H54 (cell line): ENCODE measurements around the gene CERS6.
"Not testable (repeated sequence)": the region's sequence is repeated elsewhere in the genome, so short reads cannot be mapped to it uniquely, and the experiment has no call there.

Experiments
- DNase-seq: peaks from one replicate; pipeline ENCODE4 v3.0.0; 2011; ENCODE audit warnings: low spot score, mixed read lengths; ENCODE audit not compliant: insufficient read length
- FAIRE-seq: peaks from 3 replicates; lab custom pipeline; 2011; peaks lifted over from hg19 to GRCh38; lab: Jason Lieb, UNC
- POLR2A ChIP-seq: IDR thresholded peaks from 2 replicates; pipeline ENCODE4 v1.6.1; 2011; ENCODE audit warnings: low read depth, mild to moderate bottlenecking, low read length

Gene CERS6, protein sequence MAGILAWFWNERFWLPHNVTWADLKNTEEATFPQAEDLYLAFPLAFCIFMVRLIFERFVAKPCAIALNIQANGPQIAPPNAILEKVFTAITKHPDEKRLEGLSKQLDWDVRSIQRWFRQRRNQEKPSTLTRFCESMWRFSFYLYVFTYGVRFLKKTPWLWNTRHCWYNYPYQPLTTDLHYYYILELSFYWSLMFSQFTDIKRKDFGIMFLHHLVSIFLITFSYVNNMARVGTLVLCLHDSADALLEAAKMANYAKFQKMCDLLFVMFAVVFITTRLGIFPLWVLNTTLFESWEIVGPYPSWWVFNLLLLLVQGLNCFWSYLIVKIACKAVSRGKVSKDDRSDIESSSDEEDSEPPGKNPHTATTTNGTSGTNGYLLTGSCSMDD

DNA sequence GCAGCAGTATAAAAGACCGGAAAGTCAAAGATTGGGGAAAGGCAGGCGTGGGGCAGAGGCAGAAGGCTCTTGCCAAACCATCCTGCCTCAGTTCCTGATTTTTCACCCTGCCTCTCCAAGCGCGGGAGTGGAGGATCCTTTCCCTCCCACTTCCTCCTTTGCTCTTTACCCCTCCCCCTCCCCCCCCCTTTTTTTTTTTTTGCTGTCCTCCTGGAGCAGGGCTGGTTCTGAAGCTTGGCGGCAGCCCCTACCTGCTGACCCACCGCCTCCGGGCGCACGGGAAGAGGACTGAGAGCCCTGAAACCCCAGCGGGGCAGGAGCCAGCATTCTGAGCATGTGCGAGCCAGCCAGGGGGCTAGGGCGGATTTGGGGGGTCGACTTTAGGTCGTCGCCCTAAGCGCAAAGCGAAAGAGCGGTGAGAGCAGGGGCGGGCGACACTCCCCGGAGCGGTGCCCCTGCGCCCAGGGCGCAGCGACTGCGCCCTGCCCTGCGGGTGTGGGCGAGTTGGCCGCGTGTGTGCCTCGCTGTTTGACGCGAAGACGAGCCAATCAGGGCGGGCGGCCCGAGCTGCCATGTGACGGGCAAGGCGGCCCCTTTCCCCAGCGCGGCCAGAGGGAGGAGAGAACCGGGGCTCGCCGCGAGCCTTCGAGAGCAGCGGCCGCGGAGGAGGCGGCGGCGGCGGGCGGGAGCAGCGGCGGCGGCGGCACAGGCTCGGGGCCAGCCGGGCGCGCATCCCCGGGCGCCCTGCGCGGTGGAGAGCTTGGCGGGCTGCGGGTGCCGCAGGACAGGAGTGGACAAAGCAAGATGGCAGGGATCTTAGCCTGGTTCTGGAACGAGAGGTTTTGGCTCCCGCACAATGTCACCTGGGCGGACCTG lies at the start of gene CERS6:
CERS6 (plus strand) TSS at position 628 of the 876 bp plus-strand sequence; CDS start at position 805, 177 bp downstream.
- peak; percentile 58 for FAIRE-seq
- DNase-seq: peak; percentile 93
- peak; percentile 91 for TF ChIP-seq POLR2A

DNA sequence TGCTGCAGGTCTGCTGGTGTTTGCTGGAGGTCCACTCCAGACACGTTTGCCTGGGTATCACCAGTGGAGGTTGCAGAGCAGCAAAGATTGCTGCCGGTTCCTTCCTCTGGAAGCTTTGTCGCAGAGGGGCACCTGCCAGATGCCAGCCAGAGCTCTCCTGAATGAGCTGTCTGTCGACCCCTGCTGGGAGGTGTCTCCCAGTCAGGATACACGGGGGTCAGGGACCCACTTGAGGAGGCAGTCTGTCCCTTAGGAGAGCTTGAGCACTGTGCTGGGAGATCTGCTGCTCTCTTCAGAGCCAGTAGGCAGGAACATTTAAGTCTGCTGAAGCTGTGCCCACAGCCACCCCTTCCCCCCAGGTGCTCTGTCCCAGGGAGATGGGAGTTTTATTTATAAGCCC lies 43.8 kb upstream of the CERS6 start:
- not testable (repeated sequence) for FAIRE-seq, DNase-seq

DNA sequence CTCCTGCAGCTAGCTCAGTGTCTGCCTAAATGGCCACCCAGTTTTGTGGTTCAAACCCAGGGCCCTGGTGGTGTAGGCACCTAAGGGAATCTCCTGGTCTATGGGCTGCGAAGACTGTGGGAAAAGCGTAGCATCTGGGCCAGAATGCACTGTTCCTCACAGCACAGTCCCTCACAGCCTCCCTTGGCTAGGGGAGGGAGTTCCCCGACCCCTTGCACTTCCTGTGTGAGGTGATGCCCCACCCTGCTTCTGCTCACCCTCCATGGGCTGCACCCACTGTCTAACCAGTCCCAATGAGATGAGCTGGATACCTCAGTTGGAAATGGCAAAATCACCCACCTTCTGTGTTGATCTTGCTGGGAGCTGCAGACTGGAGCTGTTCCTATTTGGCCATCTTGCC lies 43.0 kb upstream of the CERS6 start:
- DNase-seq, FAIRE-seq: not testable (repeated sequence)

DNA sequence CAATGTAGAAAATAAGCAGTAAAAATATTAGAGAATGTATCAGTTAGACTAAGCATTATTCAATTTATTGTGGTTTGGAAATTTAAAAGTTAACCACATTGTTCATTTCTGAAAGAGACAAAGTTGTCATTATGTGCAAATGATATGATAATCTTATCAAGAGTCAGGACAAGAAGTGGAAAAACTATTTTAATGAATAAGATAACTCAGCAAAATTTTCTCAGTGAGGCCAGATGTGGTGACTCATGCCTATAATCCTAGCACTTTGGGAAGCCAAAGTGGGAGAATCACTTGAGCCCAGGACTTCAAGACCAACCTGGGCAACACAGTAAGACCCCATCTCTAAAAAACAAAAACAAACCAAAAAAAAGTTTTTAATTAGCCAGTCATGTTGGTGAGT lies 39.5 kb upstream of the CERS6 start:
- no peak for DNase-seq
- no peak for FAIRE-seq
- TF ChIP-seq POLR2A: no peak

DNA sequence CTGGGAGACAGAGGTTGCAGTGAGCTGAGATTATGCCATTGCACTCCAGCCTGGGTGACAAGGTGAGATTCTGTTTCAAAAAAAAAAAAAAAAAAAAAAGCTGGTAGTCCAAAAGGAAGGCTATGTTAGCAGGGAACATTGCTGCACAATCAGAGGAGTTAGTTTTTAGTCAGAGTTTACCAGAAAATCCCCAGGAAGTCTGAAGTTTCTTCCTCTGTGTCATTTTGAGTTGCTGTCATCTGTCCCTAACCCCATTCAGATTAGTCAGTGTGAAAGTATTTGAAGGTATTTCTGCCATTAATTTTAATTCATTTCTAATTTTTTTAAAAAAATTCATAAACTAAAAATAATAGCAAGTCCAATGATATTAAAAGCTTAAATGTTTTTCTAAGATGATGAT lies 33.5 kb upstream of the CERS6 start:
- FAIRE-seq: no peak
- TF ChIP-seq POLR2A: no peak

DNA sequence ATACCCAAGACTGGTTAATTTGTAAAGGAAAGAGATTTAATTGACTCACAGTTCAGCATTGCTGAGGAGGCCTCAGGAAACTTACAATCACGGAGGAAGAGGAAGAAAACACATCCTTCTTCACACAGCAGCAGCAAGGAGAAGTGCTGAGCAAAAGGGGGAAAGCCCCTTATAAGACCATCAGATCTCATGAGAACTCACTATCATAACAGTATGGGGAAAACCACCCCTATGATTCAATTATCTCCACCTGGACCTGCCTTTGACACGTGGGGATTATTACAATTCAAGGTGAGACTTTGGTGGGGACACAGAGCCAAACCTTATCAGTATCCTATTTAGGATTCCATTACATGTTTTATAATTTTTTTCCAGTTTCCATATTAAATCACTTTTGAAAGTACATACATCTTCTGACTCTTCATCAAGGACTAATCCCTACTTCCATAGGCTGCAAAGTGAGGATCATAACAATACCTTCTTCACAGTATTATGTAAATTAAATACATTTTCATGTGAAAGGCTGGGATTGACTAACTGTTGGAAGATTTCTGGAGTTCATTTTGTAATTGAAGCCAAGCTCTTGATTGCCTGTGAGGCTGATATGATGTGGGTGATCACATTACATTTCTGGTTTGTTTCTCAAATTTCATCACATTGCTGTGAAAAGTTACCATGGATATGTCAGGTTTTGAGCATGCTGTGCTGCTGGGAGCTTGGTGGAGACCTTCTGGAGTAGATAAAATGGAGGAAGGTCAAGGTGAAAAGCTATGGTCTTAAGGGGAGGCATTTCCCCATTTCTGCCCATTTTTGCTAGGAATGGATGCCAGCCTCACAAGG lies 31.7 kb upstream of the CERS6 start:
- DNase-seq: no peak
- TF ChIP-seq POLR2A: no peak
- FAIRE-seq: no peak

More for the DNA sequence above, 33.5 kb upstream of the CERS6 start:
- no peak for DNase-seq

DNA sequence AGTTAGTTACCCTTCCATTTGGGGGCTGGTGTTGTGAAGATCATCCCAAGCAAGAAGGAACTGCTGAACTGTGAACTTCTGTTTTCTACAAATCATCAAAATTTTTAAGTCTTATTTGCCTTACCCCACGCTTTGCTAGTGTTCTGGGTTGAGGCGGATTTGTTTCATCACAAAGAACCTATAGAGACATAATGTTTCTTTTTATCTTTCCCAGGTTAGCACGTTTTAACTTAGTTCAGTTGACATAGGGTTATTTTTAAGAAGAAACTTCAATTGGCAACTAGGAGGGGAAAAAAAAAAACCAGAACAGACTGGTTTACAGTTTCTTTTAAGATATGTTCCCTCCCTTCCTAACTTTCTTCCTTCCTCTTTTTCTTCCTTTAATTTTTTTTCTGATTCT lies 31.1 kb upstream of the CERS6 start:
- FAIRE-seq (no peak), DNase-seq (no peak)
- no peak for TF ChIP-seq POLR2A

DNA sequence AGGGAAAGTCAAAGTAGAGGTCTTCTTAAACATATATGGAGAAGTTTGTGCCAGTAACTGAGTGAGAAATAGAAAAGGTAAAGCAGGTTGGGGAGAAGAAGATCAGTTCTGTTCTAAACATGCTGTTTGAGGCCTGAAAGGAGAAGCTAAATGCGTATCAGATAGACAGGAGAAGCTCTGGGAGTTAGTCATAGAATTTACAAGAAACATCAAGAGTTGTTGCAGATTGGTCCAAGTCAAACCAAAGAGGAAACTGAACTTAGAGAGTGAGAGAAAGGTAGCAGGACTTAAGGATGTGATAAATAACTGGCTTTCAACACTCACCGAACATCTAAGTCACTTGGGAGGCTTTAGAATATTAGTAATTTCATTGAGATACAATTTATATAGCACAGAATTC lies 29.2 kb upstream of the CERS6 start:
- no peak for FAIRE-seq
- no peak for DNase-seq
- no peak for TF ChIP-seq POLR2A

DNA sequence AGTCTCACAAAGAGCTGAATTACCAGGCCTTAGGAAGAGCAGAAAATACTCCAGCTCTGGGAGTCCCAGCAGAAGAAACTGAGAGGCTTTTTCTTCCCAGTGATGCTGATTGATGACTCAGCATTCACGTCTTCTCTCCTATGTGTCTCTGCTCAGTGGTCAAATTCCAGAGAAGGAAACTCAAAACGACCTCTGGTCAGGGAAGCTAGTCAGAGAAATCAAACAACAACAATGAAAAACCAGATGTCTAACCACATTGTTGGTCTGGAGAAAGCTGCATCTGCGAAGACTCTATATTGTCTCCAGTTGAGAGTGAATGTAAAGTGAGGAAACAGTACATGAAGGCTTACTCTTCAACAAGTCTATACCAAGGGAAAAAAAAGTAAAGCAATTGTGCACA lies 28.6 kb upstream of the CERS6 start:
- no peak for TF ChIP-seq POLR2A
- DNase-seq: no peak
- FAIRE-seq: peak; percentile 33

DNA sequence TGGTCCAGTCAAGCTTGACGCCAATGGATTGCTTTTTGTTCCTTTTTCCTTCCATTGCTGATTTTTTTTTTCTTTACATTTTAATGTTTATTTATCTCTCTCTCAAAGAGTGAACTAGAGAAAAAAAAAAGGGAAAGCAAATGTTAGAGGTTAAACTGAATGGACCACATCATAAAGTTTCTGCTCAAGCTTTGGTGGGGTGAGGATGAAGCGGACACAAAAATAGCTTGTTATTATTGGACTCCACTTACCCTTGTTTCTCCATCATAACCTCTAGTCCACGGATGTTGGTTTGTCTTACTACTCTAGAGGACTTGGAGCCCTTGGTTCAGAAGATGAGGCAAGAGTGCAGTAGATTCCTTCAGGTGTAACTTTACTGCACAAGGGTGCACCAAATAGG lies 27.6 kb upstream of the CERS6 start:
- no peak for FAIRE-seq
- no peak for DNase-seq
- no peak for TF ChIP-seq POLR2A

DNA sequence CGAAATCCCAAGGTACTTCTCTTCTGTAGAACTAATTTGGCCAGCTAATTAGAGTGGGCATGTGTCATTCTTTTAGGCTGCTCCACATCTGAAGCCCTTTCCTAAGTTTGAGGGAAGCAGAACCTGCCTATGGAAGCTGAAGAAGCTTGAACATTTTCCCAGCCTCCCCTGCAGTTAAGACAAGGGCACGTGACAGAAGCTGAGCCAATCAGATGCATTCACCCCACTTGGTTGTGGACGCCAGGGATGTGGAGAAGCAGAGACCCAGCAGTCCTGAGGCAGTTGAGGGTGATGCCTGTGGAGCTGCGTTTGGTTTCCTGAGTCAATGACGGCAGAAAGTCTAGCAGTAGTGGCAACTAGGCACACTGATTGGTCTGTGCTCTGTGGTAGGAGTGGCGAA lies 26.1 kb upstream of the CERS6 start:
- FAIRE-seq (no peak), DNase-seq (no peak)
- no peak for TF ChIP-seq POLR2A

DNA sequence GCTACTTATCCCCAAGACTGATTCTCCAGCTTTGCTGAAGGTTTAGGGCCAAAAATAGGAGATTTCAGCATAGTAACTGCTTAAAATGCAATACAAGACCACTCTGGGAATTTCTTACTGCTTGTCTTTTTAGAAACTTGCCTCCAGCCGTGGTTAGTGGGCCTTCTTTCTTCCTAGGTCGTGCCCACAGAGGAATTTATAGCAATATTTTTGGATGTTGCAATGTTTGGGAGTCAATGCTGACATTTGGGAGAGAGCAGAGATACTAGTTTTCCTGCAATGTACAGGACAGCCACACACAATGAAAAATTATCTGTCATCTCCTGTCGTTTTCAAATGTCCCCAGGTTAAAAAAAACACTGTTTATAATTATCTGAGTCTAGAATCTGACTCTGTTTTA lies 25.6 kb upstream of the CERS6 start:
- no peak for TF ChIP-seq POLR2A
- FAIRE-seq (no peak), DNase-seq (no peak)

DNA sequence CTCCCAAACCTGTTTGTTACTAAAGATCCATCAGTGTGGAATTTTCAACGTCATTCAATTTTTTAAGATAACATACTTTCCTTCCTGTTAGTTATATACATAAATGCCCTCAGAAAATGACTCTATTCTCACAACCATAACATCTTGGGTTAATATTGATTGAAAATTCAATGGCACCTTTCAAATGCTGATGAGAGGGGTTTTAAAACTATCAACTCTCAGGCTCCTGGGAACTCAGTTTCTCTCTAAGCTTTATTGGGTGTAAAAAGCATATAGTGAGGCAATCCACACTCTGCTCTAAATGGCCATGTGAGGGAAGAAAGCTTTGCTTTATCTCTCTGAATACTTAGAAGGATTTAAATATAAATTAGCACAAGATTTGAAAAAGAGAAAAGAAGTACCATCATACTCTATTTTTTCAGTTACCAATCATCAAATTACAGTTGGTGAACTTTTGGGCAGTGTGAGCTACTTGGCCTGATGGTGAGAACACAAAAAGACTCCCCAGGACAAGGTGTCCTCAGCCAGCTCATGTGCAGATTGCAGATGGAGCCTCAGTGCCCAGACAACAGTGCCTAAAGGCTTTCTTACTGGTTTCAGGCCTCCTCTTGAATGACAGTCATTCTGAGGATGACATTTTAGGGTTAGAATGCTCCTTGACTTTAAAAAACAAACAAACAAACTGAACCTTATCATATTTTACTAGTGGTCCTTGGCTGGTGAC lies 24.6 kb upstream of the CERS6 start:
- FAIRE-seq: no peak
- TF ChIP-seq POLR2A: no peak
- no peak for DNase-seq

DNA sequence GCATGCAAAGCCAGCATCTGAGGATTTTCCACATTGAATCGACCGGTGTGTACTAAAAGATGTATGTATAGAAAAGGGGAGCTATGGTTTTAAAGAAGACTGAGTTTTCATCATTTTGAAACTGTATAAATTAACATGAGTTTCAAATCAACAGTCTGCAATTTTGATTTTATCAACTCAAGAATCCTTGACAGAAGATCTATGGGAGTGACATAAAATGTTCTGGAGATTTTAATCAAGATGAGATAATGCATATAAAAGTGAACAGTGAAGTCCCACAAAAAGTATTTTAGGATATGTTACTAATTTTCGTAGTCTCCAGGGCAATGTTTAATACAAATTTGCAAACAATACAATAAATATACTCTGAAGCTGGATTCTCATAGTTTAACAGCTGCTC lies 24.0 kb upstream of the CERS6 start:
- DNase-seq: no peak
- no peak for FAIRE-seq
- TF ChIP-seq POLR2A: no peak
